ENCODE measurements around the gene ACER3. TPM values are rescaled to one million over a fixed set of nuclear protein-coding genes. Genes with fewer than 3 reads are reported as not detected.
"Not testable (repeated sequence)": the region's sequence is repeated elsewhere in the genome, so short reads cannot be mapped to it uniquely, and the experiment has no call there.

Gene ACER3
- total RNA-seq, 1 donor from 2014 or later = 11.8 TPM

- Mint-ChIP-seq H3K27me3 (peaks cover 12% of the 10 kb centered on the region), H3K36me3 (ENCODE audit: low read depth) (no peaks in the 10 kb centered on the region), H3K4me1 (no peaks in the 10 kb centered on the region), H3K27ac (no peak overlapping the region), H3K4me3 (no peak overlapping the region), H3K9me3 (no peaks in the 10 kb centered on the region)
- DNase-seq = no peak
- intact Hi-C loops (cut with micrococcal nuclease) = no loop called here
- ChIA-PET CTCF (no interaction called here), POLR2A (no interaction called here)
- ATAC-seq (ENCODE audit: low read depth) = no peak
- TF ChIP-seq, protein P1, sequence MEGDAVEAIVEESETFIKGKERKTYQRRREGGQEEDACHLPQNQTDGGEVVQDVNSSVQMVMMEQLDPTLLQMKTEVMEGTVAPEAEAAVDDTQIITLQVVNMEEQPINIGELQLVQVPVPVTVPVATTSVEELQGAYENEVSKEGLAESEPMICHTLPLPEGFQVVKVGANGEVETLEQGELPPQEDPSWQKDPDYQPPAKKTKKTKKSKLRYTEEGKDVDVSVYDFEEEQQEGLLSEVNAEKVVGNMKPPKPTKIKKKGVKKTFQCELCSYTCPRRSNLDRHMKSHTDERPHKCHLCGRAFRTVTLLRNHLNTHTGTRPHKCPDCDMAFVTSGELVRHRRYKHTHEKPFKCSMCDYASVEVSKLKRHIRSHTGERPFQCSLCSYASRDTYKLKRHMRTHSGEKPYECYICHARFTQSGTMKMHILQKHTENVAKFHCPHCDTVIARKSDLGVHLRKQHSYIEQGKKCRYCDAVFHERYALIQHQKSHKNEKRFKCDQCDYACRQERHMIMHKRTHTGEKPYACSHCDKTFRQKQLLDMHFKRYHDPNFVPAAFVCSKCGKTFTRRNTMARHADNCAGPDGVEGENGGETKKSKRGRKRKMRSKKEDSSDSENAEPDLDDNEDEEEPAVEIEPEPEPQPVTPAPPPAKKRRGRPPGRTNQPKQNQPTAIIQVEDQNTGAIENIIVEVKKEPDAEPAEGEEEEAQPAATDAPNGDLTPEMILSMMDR (IDR thresholded peaks at IDR 0.05) = no peak
Observed at GRCh38 chr11:76850815-76851214, 9.9 kb upstream of the ACER3 start.

DNA sequence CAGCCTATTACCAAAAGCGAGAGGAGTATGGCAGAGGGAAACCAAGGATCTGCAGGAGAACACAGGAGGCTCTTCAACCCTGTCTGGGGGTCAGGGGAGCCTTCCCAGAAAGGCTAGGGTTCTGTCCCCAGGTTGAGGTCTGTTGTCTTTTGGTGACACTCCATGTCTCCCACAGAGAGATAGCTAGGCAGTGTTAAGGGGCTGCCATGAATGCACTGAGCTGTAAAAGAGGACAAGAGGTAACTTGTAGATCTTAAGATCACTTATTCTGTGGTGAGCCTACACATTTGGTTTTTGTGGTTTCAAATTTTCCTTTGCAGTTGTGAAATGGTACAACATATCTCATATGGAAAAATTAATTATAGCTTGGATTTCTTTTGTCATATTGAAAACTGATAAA lies 6.0 kb upstream of the ACER3 start:
- TF ChIP-seq, protein P1 (IDR thresholded peaks at IDR 0.05) = no peak
- ATAC-seq (ENCODE audit: low read depth) = no peak
- Mint-ChIP-seq H3K4me1 (peaks cover 24% of the 10 kb centered on the region), H3K4me3 (no peak overlapping the region), H3K27ac (no peak overlapping the region), H3K36me3 (ENCODE audit: low read depth) (no peaks in the 10 kb centered on the region), H3K9me3 (no peaks in the 10 kb centered on the region), H3K27me3 (no peaks in the 10 kb centered on the region)
- no peak for DNase-seq
- intact Hi-C loops (cut with micrococcal nuclease) = no loop called here
- POLR2A ChIA-PET = no interaction called here
- CTCF ChIA-PET = no interaction called here

GRCh38 chr11:76855670-76856069 lies 5.0 kb upstream of the ACER3 start:
- H3K27me3 Mint-ChIP-seq; DNase-seq; H3K4me3 Mint-ChIP-seq; CTCF ChIA-PET; intact Hi-C loops (cut with micrococcal nuclease); ATAC-seq (ENCODE audit: low read depth); H3K9me3 Mint-ChIP-seq; H3K36me3 Mint-ChIP-seq (ENCODE audit: low read depth); H3K27ac Mint-ChIP-seq: not testable (repeated sequence)
- H3K4me1 Mint-ChIP-seq = peaks cover 24% of the 10 kb centered on the region
- POLR2A ChIA-PET = interaction anchor here (0.7 kb wide), 1 partner anchor 9 kb away, joined by 4 read pairs; no protein-coding TSS in a partner anchor

- no peak overlapping the region for H3K4me3 Mint-ChIP-seq
- intact Hi-C loops (cut with micrococcal nuclease) = no loop called here
- CTCF ChIA-PET = no interaction called here
- no peaks in the 10 kb centered on the region for H3K9me3 Mint-ChIP-seq
- POLR2A ChIA-PET = no interaction called here
- H3K27me3 Mint-ChIP-seq = no peaks in the 10 kb centered on the region
- no peaks in the 10 kb centered on the region for H3K36me3 Mint-ChIP-seq (ENCODE audit: low read depth)
- ATAC-seq (ENCODE audit: low read depth) (no peak), DNase-seq (no peak)
- TF ChIP-seq, protein P1 (IDR thresholded peaks at IDR 0.05) = no peak
- H3K27ac Mint-ChIP-seq = no peak overlapping the region
- peaks cover 26% of the 10 kb centered on the region for H3K4me1 Mint-ChIP-seq
Observed at GRCh38 chr11:76856106-76856505, 4.6 kb upstream of the ACER3 start.

- ChIA-PET POLR2A (no interaction called here), CTCF (interaction anchor here (1.0 kb wide), 1 partner anchor 65 kb away, joined by 4 read pairs; no protein-coding TSS in a partner anchor)
- ATAC-seq (ENCODE audit: low read depth) (no peak), DNase-seq (no peak)
- Mint-ChIP-seq H3K27me3 (no peaks in the 10 kb centered on the region), H3K4me1 (peaks cover 30% of the 10 kb centered on the region), H3K4me3 (no peak overlapping the region), H3K27ac (no peak overlapping the region), H3K36me3 (ENCODE audit: low read depth) (no peaks in the 10 kb centered on the region), H3K9me3 (no peaks in the 10 kb centered on the region)
- intact Hi-C loops (cut with micrococcal nuclease) = no loop called here
- TF ChIP-seq, protein P1 (IDR thresholded peaks at IDR 0.05) = no peak
Observed at GRCh38 chr11:76856571-76856970, 4.1 kb upstream of the ACER3 start.

GRCh38 chr11:76857781-76858410 lies 2.8 kb upstream of the ACER3 start:
- H3K4me1 Mint-ChIP-seq = peaks cover 35% of the 10 kb centered on the region
- H3K27me3 Mint-ChIP-seq = no peaks in the 10 kb centered on the region
- no peak for DNase-seq
- intact Hi-C loops (cut with micrococcal nuclease) = no loop called here
- TF ChIP-seq, protein P1 (IDR thresholded peaks at IDR 0.05) = no peak
- ChIA-PET CTCF (no interaction called here), POLR2A (no interaction called here)
- no peaks in the 10 kb centered on the region for H3K9me3 Mint-ChIP-seq
- H3K27ac Mint-ChIP-seq = no peak overlapping the region
- ATAC-seq (ENCODE audit: low read depth) = no peak
- no peak overlapping the region for H3K4me3 Mint-ChIP-seq
- H3K36me3 Mint-ChIP-seq (ENCODE audit: low read depth) = no peaks in the 10 kb centered on the region

Data from activated B cell treated with CpG ODN at 0.5 μM for 24 hours (primary cell).